Measurements from ENCODE around the gene SLC25A12.

The SLC25A12 gene

GRCh38 chr2:171874963-171875362 is 19.1 kb downstream of the SLC25A12 start:
- H2AFZ ChIP-seq (ENCODE audit: low read depth), result no peak overlapping the region
- peaks cover 26% of the 10 kb centered on the region for H3K4me1 ChIP-seq (ENCODE audit: low read depth, poor library complexity, severe bottlenecking)
- no peaks in the 10 kb centered on the region for H4K20me1 ChIP-seq (ENCODE audit: insufficient read depth)
- H3K36me3 ChIP-seq (ENCODE audit: insufficient read depth), result no peaks in the 10 kb centered on the region
- no peak overlapping the region for H3K9ac ChIP-seq
- no peak overlapping the region for H3K4me2 ChIP-seq
- H3K27me3 ChIP-seq (ENCODE audit: insufficient read depth, low read depth), result no peaks in the 10 kb centered on the region
- H3K79me2 ChIP-seq (ENCODE audit: insufficient read depth, low read depth), result peaks cover 14% of the 10 kb centered on the region; the same call in 1 of the 2 replicates
- H3K4me3 ChIP-seq (IDR thresholded peaks at IDR 0.05; ENCODE audit: insufficient read depth, low read depth, low read length), result no peak overlapping the region
- H3K27ac ChIP-seq, result no peak overlapping the region
- TF ChIP-seq, protein P1, sequence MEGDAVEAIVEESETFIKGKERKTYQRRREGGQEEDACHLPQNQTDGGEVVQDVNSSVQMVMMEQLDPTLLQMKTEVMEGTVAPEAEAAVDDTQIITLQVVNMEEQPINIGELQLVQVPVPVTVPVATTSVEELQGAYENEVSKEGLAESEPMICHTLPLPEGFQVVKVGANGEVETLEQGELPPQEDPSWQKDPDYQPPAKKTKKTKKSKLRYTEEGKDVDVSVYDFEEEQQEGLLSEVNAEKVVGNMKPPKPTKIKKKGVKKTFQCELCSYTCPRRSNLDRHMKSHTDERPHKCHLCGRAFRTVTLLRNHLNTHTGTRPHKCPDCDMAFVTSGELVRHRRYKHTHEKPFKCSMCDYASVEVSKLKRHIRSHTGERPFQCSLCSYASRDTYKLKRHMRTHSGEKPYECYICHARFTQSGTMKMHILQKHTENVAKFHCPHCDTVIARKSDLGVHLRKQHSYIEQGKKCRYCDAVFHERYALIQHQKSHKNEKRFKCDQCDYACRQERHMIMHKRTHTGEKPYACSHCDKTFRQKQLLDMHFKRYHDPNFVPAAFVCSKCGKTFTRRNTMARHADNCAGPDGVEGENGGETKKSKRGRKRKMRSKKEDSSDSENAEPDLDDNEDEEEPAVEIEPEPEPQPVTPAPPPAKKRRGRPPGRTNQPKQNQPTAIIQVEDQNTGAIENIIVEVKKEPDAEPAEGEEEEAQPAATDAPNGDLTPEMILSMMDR (conservative IDR thresholded peaks at IDR 0.05; ENCODE audit: low read depth, low read length), result no peak

DNA sequence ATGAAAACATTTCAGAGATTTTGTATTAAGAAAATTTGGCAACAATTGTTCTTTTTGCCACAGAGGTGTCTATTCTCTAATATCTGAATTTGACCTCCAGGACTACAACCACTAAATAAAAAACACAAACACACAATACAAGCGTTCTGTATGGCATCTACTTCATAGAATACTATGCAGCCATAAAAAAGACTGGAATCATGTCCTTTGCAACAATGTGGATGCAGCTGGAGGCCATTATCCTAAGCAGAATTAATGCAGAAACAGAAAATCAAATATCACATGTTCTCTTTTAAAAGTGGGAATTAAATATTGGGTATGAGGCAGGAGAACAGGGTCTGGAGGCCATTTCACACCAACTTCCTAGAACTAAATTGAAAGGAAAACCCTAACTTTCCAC is 19.5 kb downstream of the SLC25A12 start:
- Histone ChIP-seq H4K20me1 (ENCODE audit: insufficient read depth) (no peaks in the 10 kb centered on the region), H3K4me1 (ENCODE audit: low read depth, poor library complexity, severe bottlenecking) (peaks cover 21% of the 10 kb centered on the region), H3K4me3 (IDR thresholded peaks at IDR 0.05; ENCODE audit: insufficient read depth, low read depth, low read length) (no peak overlapping the region), H2AFZ (ENCODE audit: low read depth) (no peak overlapping the region), H3K27ac (no peak overlapping the region), H3K27me3 (ENCODE audit: insufficient read depth, low read depth) (no peaks in the 10 kb centered on the region), H3K4me2 (no peak overlapping the region), H3K79me2 (ENCODE audit: insufficient read depth, low read depth) (peaks cover 14% of the 10 kb centered on the region; the same call in 1 of the 2 replicates), H3K9ac (no peak overlapping the region), H3K36me3 (ENCODE audit: insufficient read depth) (no peaks in the 10 kb centered on the region)
- TF ChIP-seq, protein P1 (conservative IDR thresholded peaks at IDR 0.05; ENCODE audit: low read depth, low read length), result no peak

- H3K9ac ChIP-seq, result no peak overlapping the region
- TF ChIP-seq, protein P1 (conservative IDR thresholded peaks at IDR 0.05; ENCODE audit: low read depth, low read length), result no peak
- no peak overlapping the region for H2AFZ ChIP-seq (ENCODE audit: low read depth)
- no peaks in the 10 kb centered on the region for H3K79me2 ChIP-seq (ENCODE audit: insufficient read depth, low read depth)
- no peak overlapping the region for H3K4me3 ChIP-seq (IDR thresholded peaks at IDR 0.05; ENCODE audit: insufficient read depth, low read depth, low read length)
- no peaks in the 10 kb centered on the region for H4K20me1 ChIP-seq (ENCODE audit: insufficient read depth)
- H3K4me1 ChIP-seq (ENCODE audit: low read depth, poor library complexity, severe bottlenecking), result no peaks in the 10 kb centered on the region
- H3K4me2 ChIP-seq, result no peak overlapping the region
- no peaks in the 10 kb centered on the region for H3K36me3 ChIP-seq (ENCODE audit: insufficient read depth)
- no peaks in the 10 kb centered on the region for H3K27me3 ChIP-seq (ENCODE audit: insufficient read depth, low read depth)
- no peak overlapping the region for H3K27ac ChIP-seq
These were observed 29.6 kb downstream of the SLC25A12 start for GRCh38 chr2:171864357-171864985.

DNA sequence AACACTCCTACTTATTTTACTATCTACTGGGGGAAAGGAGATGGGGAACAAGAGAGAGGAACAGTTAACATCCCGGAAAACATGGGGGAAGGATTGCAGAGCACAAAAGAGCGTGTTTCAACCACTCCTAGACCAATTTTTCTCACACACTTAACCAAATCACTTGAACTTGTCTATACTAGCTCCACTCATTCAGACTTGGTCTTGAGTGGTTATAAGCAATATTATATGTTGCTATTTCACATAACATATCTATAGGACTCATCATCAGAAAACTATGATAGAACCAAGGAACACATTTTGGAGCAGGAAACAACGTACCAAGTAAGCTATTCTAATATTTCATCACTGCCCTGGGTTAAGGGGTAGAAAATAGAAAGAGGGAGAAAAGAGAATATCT is 31.5 kb downstream of the SLC25A12 start:
- H4K20me1 ChIP-seq (ENCODE audit: insufficient read depth), result no peaks in the 10 kb centered on the region

More for the DNA sequence above, 31.5 kb downstream of the SLC25A12 start:
- no peak overlapping the region for H3K9ac ChIP-seq
- TF ChIP-seq, protein P1 (conservative IDR thresholded peaks at IDR 0.05; ENCODE audit: low read depth, low read length), result no peak
- H3K4me3 ChIP-seq (IDR thresholded peaks at IDR 0.05; ENCODE audit: insufficient read depth, low read depth, low read length), result no peak overlapping the region
- H3K4me1 ChIP-seq (ENCODE audit: low read depth, poor library complexity, severe bottlenecking), result no peaks in the 10 kb centered on the region
- H3K79me2 ChIP-seq (ENCODE audit: insufficient read depth, low read depth), result no peaks in the 10 kb centered on the region; the same call in 1 of the 2 replicates
- H3K27me3 ChIP-seq (ENCODE audit: insufficient read depth, low read depth), result no peaks in the 10 kb centered on the region
- H2AFZ ChIP-seq (ENCODE audit: low read depth), result no peak overlapping the region
- no peak overlapping the region for H3K4me2 ChIP-seq
- no peak overlapping the region for H3K27ac ChIP-seq
- H3K36me3 ChIP-seq (ENCODE audit: insufficient read depth), result no peaks in the 10 kb centered on the region
